HEK293T (cell line): ENCODE data around the gene HSPB6.

ENCODE experiments used
- CTCF ChIA-PET: fragments of 350-600 bp; formaldehyde crosslinking; extraction: SDS; loops from one replicate; lab custom pipeline; 2021; ENCODE audit warnings: antibody characterized with exemption, inconsistent platforms; lab: Yijun Ruan, JAX
- POLR2A ChIA-PET: fragments of 350-600 bp; formaldehyde crosslinking; extraction: SDS; loops from one replicate; lab custom pipeline; 2020; ENCODE audit warnings: antibody characterized with exemption, inconsistent platforms; lab: Yijun Ruan, JAX
- DNase-seq: peaks from one replicate; pipeline ENCODE4 v3.0.0; 2012; ENCODE audit warnings: mixed read lengths; ENCODE audit errors: extremely low spot score
- ARNT ChIP-seq: fragments of 450-650 bp; IDR thresholded peaks from 2 replicates; pipeline ENCODE4 v1.6.1; 2017; ENCODE audit warnings: mild to moderate bottlenecking
- BHLHE40 ChIP-seq: fragments of 450-650 bp; IDR thresholded peaks from 2 replicates; pipeline ENCODE4 v1.6.1; 2016; ENCODE audit warnings: mild to moderate bottlenecking, moderate library complexity, borderline replicate concordance
- CTBP1 ChIP-seq: fragments of 450-650 bp; IDR thresholded peaks from 2 replicates; pipeline ENCODE4 v1.6.1; 2016; ENCODE audit warnings: borderline replicate concordance
- ELF4 ChIP-seq: fragments of 450-650 bp; IDR thresholded peaks from 2 replicates; pipeline ENCODE4 v1.6.1; 2017; ENCODE audit warnings: antibody characterized with exemption
- FOXA1 ChIP-seq: fragments of 450-650 bp; IDR thresholded peaks from 2 replicates; pipeline ENCODE4 v1.6.1; 2016; ENCODE audit warnings: mild to moderate bottlenecking
- FOXK2 ChIP-seq: fragments of 450-650 bp; IDR thresholded peaks from 2 replicates; pipeline ENCODE4 v1.6.1; 2016; ENCODE audit warnings: mild to moderate bottlenecking
- FOXM1 ChIP-seq: fragments of 450-650 bp; IDR thresholded peaks from 2 replicates; pipeline ENCODE4 v1.6.1; 2017; ENCODE audit warnings: mild to moderate bottlenecking, borderline replicate concordance
- HDGF ChIP-seq: fragments of 450-650 bp; IDR thresholded peaks from 2 replicates; pipeline ENCODE4 v1.6.1; 2017; ENCODE audit warnings: antibody characterized with exemption, borderline replicate concordance
- L3MBTL2 ChIP-seq: fragments of 450-650 bp; conservative IDR thresholded peaks from 2 replicates; pipeline ENCODE4 v1.6.1; 2016; ENCODE audit warnings: mild to moderate bottlenecking
- LEF1 ChIP-seq: fragments of 450-650 bp; IDR thresholded peaks from 2 replicates; pipeline ENCODE4 v1.6.1; 2017; ENCODE audit warnings: mild to moderate bottlenecking, borderline replicate concordance
- NFRKB ChIP-seq: fragments of 450-650 bp; IDR thresholded peaks from 2 replicates; pipeline ENCODE4 v1.6.1; 2016; ENCODE audit warnings: mild to moderate bottlenecking, moderate library complexity
- PKNOX1 ChIP-seq: fragments of 450-650 bp; IDR thresholded peaks from 2 replicates; pipeline ENCODE4 v1.6.1; 2016
- SP1 ChIP-seq: fragments of 450-650 bp; IDR thresholded peaks from 2 replicates; pipeline ENCODE4 v1.6.1; 2017
- SUZ12 ChIP-seq: fragments of 450-650 bp; IDR thresholded peaks from 2 replicates; pipeline ENCODE4 v1.6.1; 2016; ENCODE audit warnings: mild to moderate bottlenecking
- TARDBP ChIP-seq: fragments of 450-650 bp; IDR thresholded peaks from 2 replicates; pipeline ENCODE4 v1.6.1; 2016
- ZNF384 ChIP-seq: fragments of 450-650 bp; IDR thresholded peaks from 2 replicates; pipeline ENCODE4 v1.6.1; 2016

The HSPB6 gene

GRCh38 chr19:35764432-35765315 is 7.8 kb upstream of the HSPB6 start:
- CTCF ChIA-PET: interaction anchor here (0.6 kb wide), 1 partner anchor 483 kb away, joined by 3 read pairs; no protein-coding TSS in a partner anchor
- DNase-seq: no peak
- TF ChIP-seq BHLHE40 (no peak), LEF1 (no peak), ELF4 (no peak), SUZ12 (no peak), ARNT (no peak), L3MBTL2 (no peak), ZNF384 (no peak), TARDBP (no peak), FOXK2 (no peak), FOXA1 (no peak), FOXM1 (no peak), NFRKB (no peak), HDGF (no peak), SP1 (no peak), PKNOX1 (no peak), CTBP1 (no peak)
- POLR2A ChIA-PET: interaction anchor here (1.0 kb wide), 2 partner anchors 16 to 254 kb away, joined by 3 read pairs; partner anchors contain the start of gene LIN37

GRCh38 chr19:35760711-35761349 is 4.0 kb upstream of the HSPB6 start:
- TF ChIP-seq PKNOX1: no peak
- no peak for TF ChIP-seq ELF4
- TF ChIP-seq L3MBTL2: no peak
- TF ChIP-seq LEF1: no peak
- CTCF ChIA-PET: no interaction called here
- no peak for DNase-seq
- POLR2A ChIA-PET: no interaction called here

- DNase-seq: no peak
- ChIA-PET CTCF (no interaction called here), POLR2A (interaction anchor here (1.1 kb wide), 1 partner anchor 12 kb away, joined by 3 read pairs; the partner anchor contains the start of gene LIN37)
- no peak for TF ChIP-seq SUZ12
- no peak for TF ChIP-seq ZNF384
- no peak for TF ChIP-seq FOXK2
- no peak for TF ChIP-seq BHLHE40
- TF ChIP-seq SP1: no peak
- no peak for TF ChIP-seq ARNT
- no peak for TF ChIP-seq PKNOX1
- no peak for TF ChIP-seq FOXM1
- no peak for TF ChIP-seq LEF1
- no peak for TF ChIP-seq NFRKB
- TF ChIP-seq TARDBP: no peak
- TF ChIP-seq L3MBTL2: no peak
- TF ChIP-seq ELF4: no peak
- TF ChIP-seq CTBP1: no peak
- TF ChIP-seq FOXA1: no peak
- no peak for TF ChIP-seq HDGF
Observed at GRCh38 chr19:35759697-35760096, 2.9 kb upstream of the HSPB6 start.

- TF ChIP-seq FOXK2: no peak
- TF ChIP-seq NFRKB: no peak
- no peak for TF ChIP-seq FOXM1
- peak; percentile 34 for TF ChIP-seq ELF4
- TF ChIP-seq LEF1: 0 out of 2 replicates have a peak, but pooled peaks have one; percentile 25
- TF ChIP-seq BHLHE40: no peak
- peak; percentile 99 for TF ChIP-seq PKNOX1
- no peak for TF ChIP-seq ARNT
- peak; percentile 26; the same call in 1 of the 2 replicates for TF ChIP-seq L3MBTL2
- no peak for TF ChIP-seq SP1
- peak; percentile 97 for DNase-seq
- ChIA-PET CTCF (interaction anchor here (1.0 kb wide), 1 partner anchor 17 kb away, joined by 3 read pairs; no protein-coding TSS in a partner anchor), POLR2A (interaction anchor here (1.3 to 2.5 kb wide), 5 partner anchors 10 to 56 kb away, joined by 3 to 33 read pairs (median 8); partner anchors contain the start of genes LIN37, PSENEN and U2AF1L4)
Observed at GRCh38 chr19:35757749-35758608, 1.1 kb upstream of the HSPB6 start, which contains the start of gene PROSER3. Gene PROSER3 (plus strand): TSS chr19:35758176. CDS start chr19:35758216, 40 bp downstream.
